Caco-2 (cell line): Measurements from ENCODE around the gene ATG4B. TPM values are rescaled to one million over a fixed set of nuclear protein-coding genes. Genes with fewer than 3 reads are reported as not detected.

Experiments used
- BruUV-seq: library from RNA; stranded (reverse); fragments of 400-500 nt; replicated peaks from 2 replicates; lab custom pipeline; 2021; lab: Mats Ljungman, UMichigan
- CTCF ChIA-PET: fragments of 300-600 bp; sonication (Branson Sonifier 250); formaldehyde crosslinking; loops from one replicate; lab custom pipeline; 2022; ENCODE audit warnings: antibody characterized with exemption; lab: Charles Lee
- POLR2A ChIA-PET: fragments of 300-600 bp; sonication (Branson Sonifier 250); formaldehyde crosslinking; loops from one replicate; lab custom pipeline; 2022; ENCODE audit warnings: antibody characterized with exemption; lab: Charles Lee
- DNase-seq, 2 experiments: peaks; one replicate each; pipeline versions ENCODE4 v3.0.0 to v3.0.0-alpha.2; 2020 to 2022
- H3K27me3 ChIP-seq: replicated peaks from 2 replicates; pipeline ENCODE4 v1.6.0; 2011; ENCODE audit warnings: low read length; ENCODE audit not compliant: control insufficient read depth, insufficient read depth
- H3K36me3 ChIP-seq: 2 replicates; pipeline ENCODE4 v1.5.1; 2011; ENCODE audit warnings: low read length; ENCODE audit not compliant: control insufficient read depth, insufficient read depth
- H3K4me1 ChIP-seq: fragments of 250-450 bp; sonication (Bioruptor Pico); 2 replicates; pipeline ENCODE4 v1.5.1; 2020; ENCODE audit warnings: mild to moderate bottlenecking
- H3K4me3 ChIP-seq: 2 replicates; pipeline ENCODE4 v1.5.1; 2011; ENCODE audit warnings: low read depth, mild to moderate bottlenecking, control low read depth, low read length
- H3K9me3 ChIP-seq: fragments of 250-450 bp; sonication (Bioruptor Pico); 2 replicates; pipeline ENCODE4 v1.5.1; 2020; ENCODE audit warnings: mild to moderate bottlenecking, moderate library complexity
- H3K27ac Mint-ChIP-seq: one replicate; pipeline ENCODE4 v1.8.0; 2022; ENCODE audit warnings: mixed read lengths; ENCODE audit not compliant: unreplicated experiment
- H3K27me3 Mint-ChIP-seq: one replicate; pipeline ENCODE4 v1.8.0; 2022; ENCODE audit warnings: mixed read lengths; ENCODE audit not compliant: insufficient read depth, unreplicated experiment
- H3K36me3 Mint-ChIP-seq: one replicate; pipeline ENCODE4 v1.8.0; 2022; ENCODE audit warnings: mild to moderate bottlenecking, mixed read lengths; ENCODE audit not compliant: insufficient read depth, unreplicated experiment
- H3K4me1 Mint-ChIP-seq: one replicate; pipeline ENCODE4 v1.8.0; 2022; ENCODE audit warnings: low read depth, mixed read lengths; ENCODE audit not compliant: unreplicated experiment
- H3K4me3 Mint-ChIP-seq: one replicate; pipeline ENCODE4 v1.8.0; 2022; ENCODE audit warnings: mild to moderate bottlenecking, moderate library complexity, mixed read lengths; ENCODE audit not compliant: unreplicated experiment
- H3K9me3 Mint-ChIP-seq: one replicate; pipeline ENCODE4 v1.8.0; 2022; ENCODE audit warnings: mixed read lengths; ENCODE audit not compliant: unreplicated experiment
- CTCF ChIP-seq, 2 experiments: fragments of 200-600 bp in 1 of 2; IDR thresholded peaks; 1 replicate in 1 of 2; 2 replicates in 1 of 2; pipeline versions ENCODE4 v1.5.1 to v1.8.0; 2011 to 2022; ENCODE audit warnings: antibody characterized with exemption in 1 of 2, control low read depth in 1 of 2, inconsistent platforms in 1 of 2, low read depth in 1 of 2, low read length in 1 of 2, mild to moderate bottlenecking in 1 of 2, moderate library complexity in 1 of 2; ENCODE audit not compliant: insufficient read depth in 1 of 2, severe bottlenecking in 1 of 2, unreplicated experiment in 1 of 2
- intact Hi-C: fragments of 100-400 bp; cut with micrococcal nuclease; formaldehyde crosslinking; loops from one replicate; pipeline ENCODE4 v1.10.0; 2022; ENCODE audit not compliant: unreplicated experiment
- total RNA-seq: library from RNA; stranded (reverse); gene quantifications from 2 replicates; pipeline ENCODE4 v1.2.3, GENCODE V29; 2022

ATG4B gene
- total RNA-seq, 1 experiment from 2014 or later = 94.5 TPM

GRCh38 chr2:241652722-241653121 lies 15.2 kb downstream of the ATG4B start:
- no peaks in the 10 kb centered on the region for H3K27me3 ChIP-seq
- no peaks in the 10 kb centered on the region for H3K9me3 Mint-ChIP-seq
- no peak for TF ChIP-seq CTCF (IDR thresholded peaks at IDR 0.05; ENCODE audit: insufficient read depth in 1 of 2, low read depth in 1 of 2, low read length in 1 of 2, severe bottlenecking in 1 of 2, unreplicated experiment in 1 of 2)
- H3K36me3 Mint-ChIP-seq = peaks cover 44% of the 10 kb centered on the region
- POLR2A ChIA-PET = no interaction called here
- H3K27me3 Mint-ChIP-seq = no peaks in the 10 kb centered on the region
- no peak overlapping the region for H3K4me3 ChIP-seq
- BruUV-seq = no TSS peak
- no peaks in the 10 kb centered on the region for H3K4me1 Mint-ChIP-seq
- intact Hi-C loops = no loop called here
- H3K4me3 Mint-ChIP-seq = no peak overlapping the region
- no peaks in the 10 kb centered on the region for H3K36me3 ChIP-seq
- DNase-seq = no peak
- no peaks in the 10 kb centered on the region for H3K4me1 ChIP-seq
- no peaks in the 10 kb centered on the region for H3K9me3 ChIP-seq
- no peak overlapping the region for H3K27ac Mint-ChIP-seq
- CTCF ChIA-PET = no interaction called here

DNA sequence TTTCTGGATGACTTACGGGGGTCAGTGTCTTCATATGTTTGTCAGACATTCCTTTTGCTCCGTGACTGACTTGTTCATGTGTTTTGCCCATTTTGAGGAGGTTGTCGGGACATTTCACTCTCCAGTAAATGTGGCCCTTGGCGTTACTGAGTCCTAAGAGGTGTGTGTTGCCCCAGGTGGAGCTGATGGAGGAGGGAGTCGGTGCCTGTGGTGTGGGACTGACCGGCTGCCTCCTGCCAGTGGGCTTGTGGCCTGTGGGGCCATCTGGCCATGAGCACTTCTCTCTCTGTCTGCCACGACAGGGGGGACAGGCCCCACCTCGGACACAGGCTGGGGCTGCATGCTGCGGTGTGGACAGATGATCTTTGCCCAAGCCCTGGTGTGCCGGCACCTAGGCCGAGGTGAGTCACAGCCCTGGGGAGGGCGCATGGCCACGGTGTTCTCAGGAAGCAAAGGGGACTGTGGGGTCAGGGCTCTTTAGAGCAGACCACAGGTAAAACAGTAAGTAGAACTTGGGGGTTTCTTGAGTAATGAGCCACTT lies 15.8 kb downstream of the ATG4B start:
- peaks cover 47% of the 10 kb centered on the region for H3K36me3 Mint-ChIP-seq
- ChIA-PET CTCF (no interaction called here), POLR2A (no interaction called here)
- H3K4me1 Mint-ChIP-seq = no peaks in the 10 kb centered on the region
- no peak overlapping the region for H3K4me3 ChIP-seq
- H3K9me3 Mint-ChIP-seq = no peaks in the 10 kb centered on the region
- no peaks in the 10 kb centered on the region for H3K27me3 ChIP-seq
- BruUV-seq = no TSS peak
- no peak overlapping the region for H3K27ac Mint-ChIP-seq
- intact Hi-C loops = no loop called here
- H3K4me1 ChIP-seq = no peaks in the 10 kb centered on the region
- no peaks in the 10 kb centered on the region for H3K27me3 Mint-ChIP-seq
- no peaks in the 10 kb centered on the region for H3K9me3 ChIP-seq
- no peak overlapping the region for H3K4me3 Mint-ChIP-seq
- H3K36me3 ChIP-seq = no peaks in the 10 kb centered on the region
- TF ChIP-seq CTCF (IDR thresholded peaks at IDR 0.05; ENCODE audit: insufficient read depth in 1 of 2, low read depth in 1 of 2, low read length in 1 of 2, severe bottlenecking in 1 of 2, unreplicated experiment in 1 of 2) = no peak
- DNase-seq = no peak

- Histone ChIP-seq H3K4me1 (no peaks in the 10 kb centered on the region), H3K4me3 (no peak overlapping the region), H3K36me3 (no peaks in the 10 kb centered on the region), H3K27me3 (no peaks in the 10 kb centered on the region), H3K9me3 (no peaks in the 10 kb centered on the region)
- intact Hi-C loops = no loop called here
- no TSS peak for BruUV-seq
- Mint-ChIP-seq H3K9me3 (no peaks in the 10 kb centered on the region), H3K36me3 (peaks cover 48% of the 10 kb centered on the region), H3K27ac (no peak overlapping the region), H3K4me3 (no peak overlapping the region), H3K27me3 (no peaks in the 10 kb centered on the region), H3K4me1 (no peaks in the 10 kb centered on the region)
- no peak for DNase-seq
- ChIA-PET POLR2A (no interaction called here), CTCF (no interaction called here)
- no peak for TF ChIP-seq CTCF (IDR thresholded peaks at IDR 0.05; ENCODE audit: insufficient read depth in 1 of 2, low read depth in 1 of 2, low read length in 1 of 2, severe bottlenecking in 1 of 2, unreplicated experiment in 1 of 2)
These were observed 17.1 kb downstream of the ATG4B start for GRCh38 chr2:241654551-241654950.
